ENCODE results near the gene VPS26C.

DNA sequence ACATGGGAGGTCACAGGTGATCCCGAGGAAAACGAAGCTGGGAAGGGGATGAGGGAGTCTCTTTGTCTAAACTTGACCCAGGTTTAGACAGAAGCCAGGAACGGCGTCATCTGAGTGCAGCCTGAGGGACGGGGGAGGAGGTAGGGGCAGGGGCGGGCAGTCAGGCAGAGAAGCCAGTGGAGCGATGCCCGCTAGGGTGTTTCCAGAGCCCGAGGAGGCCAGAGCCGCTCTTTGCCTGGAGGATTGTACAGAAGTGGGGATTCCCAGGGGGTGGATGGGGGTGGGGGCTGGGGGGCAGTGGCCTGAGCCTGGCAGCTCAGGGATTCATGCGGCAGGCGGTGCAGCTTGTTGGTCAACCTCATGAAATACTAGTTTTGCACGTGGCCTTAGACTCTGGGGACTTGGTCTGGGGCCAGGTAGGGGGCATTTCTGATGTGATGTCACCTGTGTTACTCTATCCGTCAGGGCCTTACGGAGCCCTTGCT lies 58.4 kb downstream of the VPS26C start:
- TF ChIP-seq ZFP3 (CRISPR knock-in tag; IDR thresholded peaks at IDR 0.05) (no peak), ZC3H10 (CRISPR knock-in tag; IDR thresholded peaks at IDR 0.05) (no peak)
